Hepatocyte (in vitro differentiated cells): ENCODE measurements around the gene PXDN.

Experiments
- CTCF ChIP-seq: fragments of 200-600 bp; sonication (generic); IDR thresholded peaks from 2 replicates; pipeline ENCODE4 v1.5.1; 2016; ENCODE audit warnings: antibody characterized with exemption, mild to moderate bottlenecking; ENCODE audit not compliant: poor library complexity
- EZH2phosphoT487 ChIP-seq: fragments of 200-600 bp; sonication (generic); IDR thresholded peaks from one replicate; pipeline ENCODE4 v1.6.1; 2018; ENCODE audit warnings: antibody characterized with exemption, mild to moderate bottlenecking, low read depth, moderate library complexity; ENCODE audit not compliant: unreplicated experiment, severe bottlenecking

- TF ChIP-seq EZH2phosphoT487 (no peak), CTCF (no peak)
Observed at GRCh38 chr2:1614564-1614963, 129.8 kb downstream of the PXDN start.
